Measurements from ENCODE around the gene RBM4.
"Not testable (repeated sequence)": the region's sequence is repeated elsewhere in the genome, so short reads cannot be mapped to it uniquely, and the experiment has no call there.

The RBM4 gene, protein sequence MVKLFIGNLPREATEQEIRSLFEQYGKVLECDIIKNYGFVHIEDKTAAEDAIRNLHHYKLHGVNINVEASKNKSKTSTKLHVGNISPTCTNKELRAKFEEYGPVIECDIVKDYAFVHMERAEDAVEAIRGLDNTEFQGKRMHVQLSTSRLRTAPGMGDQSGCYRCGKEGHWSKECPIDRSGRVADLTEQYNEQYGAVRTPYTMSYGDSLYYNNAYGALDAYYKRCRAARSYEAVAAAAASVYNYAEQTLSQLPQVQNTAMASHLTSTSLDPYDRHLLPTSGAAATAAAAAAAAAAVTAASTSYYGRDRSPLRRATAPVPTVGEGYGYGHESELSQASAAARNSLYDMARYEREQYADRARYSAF

DNA sequence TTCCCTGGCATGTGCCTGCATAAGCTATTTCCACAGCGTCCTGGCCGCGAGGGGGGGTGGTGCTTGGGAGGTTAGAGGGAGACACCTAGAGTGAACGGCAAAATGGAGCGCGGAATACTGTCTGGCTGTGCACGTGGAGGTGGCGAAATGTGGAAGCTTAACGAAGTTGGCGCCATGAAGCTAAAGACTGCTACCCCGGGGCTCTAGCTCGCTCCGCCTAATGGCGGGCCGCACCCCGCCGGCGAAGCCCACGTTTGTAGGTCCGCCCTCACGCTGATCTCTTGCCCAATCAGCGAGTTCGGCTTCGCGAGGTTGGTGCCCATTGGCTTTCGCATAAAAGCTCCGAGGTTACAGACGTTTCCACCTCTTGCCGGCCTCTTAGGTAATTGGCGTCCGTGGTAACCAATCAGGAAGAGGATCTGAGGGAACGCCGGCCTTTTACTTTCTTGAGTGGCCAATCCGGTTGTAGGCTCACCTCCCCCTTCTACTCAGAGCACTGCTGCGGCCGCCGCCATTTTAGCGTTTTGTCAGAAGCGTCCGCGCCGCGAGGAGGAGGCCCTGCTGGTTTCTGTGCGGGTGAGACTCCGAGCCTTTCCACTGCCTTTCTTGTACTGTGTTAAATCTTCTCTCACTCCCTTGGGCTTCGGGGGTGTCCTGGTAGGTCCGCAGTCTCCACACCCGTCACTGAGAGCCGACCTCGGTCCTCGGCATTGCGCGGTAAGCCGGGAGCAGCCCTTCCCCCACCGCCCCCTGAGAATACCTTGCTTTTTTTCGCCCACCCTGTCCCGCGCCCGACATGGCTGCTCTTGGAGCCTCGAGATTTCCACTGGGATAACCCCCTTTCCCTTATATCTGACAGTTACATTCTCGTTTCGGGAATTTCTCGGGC is at the start of gene RBM4:
RBM4 (plus strand) TSS at position 527 of the 889 bp plus-strand sequence. CDS start 1,009 bp downstream, outside the sequence.
- DNase-seq (ENCODE audit: low read depth), result peak; percentile 99

DNA sequence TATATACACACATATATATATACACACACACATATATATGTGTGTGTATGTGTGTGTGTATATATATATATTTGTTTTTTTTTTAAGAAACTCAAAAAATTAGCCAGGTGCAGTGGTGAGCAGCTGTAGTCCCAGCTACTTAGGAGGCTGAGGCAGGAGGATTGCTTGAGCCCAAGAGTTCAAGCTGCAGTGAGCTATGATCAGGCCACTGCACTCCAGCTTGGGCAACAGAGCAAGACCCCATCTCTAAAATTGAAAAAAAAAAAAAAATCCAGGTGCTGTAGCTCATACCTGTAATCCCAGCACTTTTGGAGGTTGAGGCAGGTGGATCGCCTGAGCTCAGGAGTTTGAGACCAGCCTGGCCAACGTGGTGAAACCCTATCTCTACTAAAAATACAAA is 49.2 kb upstream of the RBM4 start:
- DNase-seq (ENCODE audit: low read depth), result not testable (repeated sequence)

DNA sequence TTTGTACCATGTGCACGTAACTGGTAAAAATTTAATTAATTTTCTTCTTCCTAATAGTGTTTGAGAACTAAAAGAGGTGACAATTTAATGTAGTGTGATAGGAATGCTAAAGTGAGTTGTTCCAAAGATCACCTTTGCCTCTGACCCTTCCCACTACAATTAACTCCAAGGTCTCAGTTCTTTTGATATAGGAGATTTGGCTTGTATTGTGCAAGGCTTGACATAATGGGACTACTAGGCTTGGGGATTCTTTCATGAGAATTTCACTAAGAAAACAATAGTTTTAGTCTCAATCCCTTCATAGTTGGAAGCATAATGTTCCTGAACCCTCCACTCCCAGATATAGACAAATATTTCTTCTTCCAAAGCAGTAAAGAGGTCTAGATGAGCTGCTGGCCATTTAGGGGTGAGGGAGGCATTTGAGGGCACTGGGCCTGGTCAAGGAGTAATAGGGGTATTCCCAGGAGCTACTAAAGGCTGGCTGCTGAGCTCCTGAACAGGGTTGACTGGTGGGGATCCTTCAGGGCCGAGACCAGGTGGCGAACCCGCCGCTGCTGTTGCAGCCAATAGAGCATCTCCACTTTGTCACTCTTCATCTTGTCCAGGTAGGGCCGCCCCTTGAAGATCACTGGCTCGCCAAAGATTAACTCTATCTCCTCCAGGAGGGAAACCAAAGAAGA is 48.4 kb upstream of the RBM4 start:
- DNase-seq (ENCODE audit: low read depth), result no peak

DNA sequence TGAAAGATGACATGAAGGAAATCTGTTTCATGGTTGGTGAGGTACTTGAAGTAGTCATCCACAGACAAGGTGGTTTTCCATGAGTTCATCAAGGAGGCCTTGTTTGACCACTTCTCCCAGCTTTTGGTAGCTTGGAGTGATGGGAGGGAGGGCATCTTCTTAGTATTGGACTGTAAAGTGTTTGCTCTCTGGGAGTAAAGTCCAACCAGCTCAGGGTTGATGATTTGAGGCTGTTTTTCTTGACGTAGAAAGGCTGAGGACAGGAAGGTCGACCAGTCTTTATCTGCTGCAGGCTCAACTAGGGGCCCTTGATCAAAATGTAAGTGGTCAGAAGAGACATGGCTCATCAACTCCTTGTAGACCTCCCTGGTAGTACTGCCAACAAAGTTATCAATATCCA is 47.3 kb upstream of the RBM4 start:
- DNase-seq (ENCODE audit: low read depth), result no peak

DNA sequence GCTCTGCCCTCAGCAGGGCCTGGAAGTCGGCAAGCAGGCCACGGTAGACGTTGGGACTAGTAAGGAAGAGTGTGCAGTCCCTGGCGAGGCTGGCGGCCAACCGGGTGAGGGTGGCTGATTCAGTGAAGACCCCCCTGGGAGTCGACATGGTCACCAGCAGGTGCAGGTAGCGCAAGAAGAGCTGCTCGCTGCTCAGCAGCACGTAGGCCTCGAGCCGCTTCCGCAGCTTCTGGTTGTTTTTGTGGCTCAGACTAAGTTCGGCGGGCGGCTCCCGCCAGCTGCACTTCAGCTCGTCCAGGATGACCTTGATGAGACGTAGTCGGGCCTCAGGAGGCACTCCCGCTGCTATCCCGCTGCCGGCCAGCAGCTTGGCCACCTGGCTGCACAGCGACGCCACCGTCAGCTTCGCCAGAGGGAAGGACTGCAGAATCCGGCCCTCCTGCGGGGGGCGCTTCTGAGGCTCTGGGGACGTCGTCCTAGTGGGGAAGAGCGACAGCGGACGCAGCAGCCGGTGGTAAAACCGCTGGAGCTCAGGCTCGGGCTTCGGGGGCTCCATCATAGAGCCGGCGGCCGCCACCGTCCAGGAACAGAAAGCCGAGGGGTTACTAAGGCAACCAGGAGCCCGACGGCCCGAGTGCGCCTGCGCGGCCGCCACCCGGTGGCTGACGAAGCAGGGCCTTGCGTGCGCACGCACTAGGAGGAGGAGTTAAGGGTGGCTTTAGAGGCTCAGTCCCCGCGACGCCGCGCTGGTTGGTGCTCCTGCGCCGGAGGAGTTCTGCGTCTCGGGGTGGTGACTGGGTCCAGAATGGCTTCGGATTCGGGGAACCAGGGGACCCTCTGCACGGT is 45.8 kb upstream of the RBM4 start, which contains the start of the genes CCDC87 and CCS:
CCDC87 (minus strand) TSS at position 607 of the 846 bp plus-strand sequence; CDS start at position 559, 48 bp downstream.
CCS (plus strand) TSS at position 729 of the 846 bp plus-strand sequence; CDS start at position 806, 77 bp downstream.
- peak; percentile 57 for DNase-seq (ENCODE audit: low read depth)

DNA sequence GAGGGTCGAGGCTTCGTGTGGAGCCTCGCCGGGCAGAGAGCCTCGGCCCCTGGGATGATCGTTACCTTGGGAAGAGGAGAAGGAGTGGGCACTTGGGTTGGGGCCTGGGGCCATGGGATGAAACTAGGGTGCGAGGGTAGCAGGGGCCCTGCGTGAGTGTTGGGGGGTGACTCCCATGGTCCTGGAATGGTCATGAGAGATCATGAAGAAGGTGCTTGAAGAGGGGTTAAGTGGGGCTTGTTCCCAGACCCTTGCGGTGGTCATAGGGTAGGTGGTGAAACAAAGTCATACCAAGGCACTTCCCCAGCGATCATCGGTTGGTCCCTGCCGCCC is 45.2 kb upstream of the RBM4 start:
- no peak for DNase-seq (ENCODE audit: low read depth)

DNA sequence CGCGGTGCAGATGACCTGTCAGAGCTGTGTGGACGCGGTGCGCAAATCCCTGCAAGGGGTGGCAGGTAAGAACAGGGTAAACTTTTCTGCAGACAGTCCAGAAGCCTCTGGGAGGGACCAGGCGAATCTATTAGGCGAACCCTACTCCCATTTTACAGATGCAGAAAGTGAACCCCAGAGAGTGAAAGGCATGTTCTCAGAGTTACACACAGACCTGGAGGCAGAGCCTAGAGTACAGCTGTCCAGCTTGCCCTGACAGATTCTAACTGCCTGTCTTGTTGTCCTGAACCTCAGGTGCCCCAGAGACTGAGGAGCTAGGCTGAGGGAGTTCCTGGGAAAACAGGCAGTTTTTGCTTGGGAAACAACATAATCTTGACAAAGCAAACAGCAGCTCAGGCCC is 44.9 kb upstream of the RBM4 start:
- no peak for DNase-seq (ENCODE audit: low read depth)

DNA sequence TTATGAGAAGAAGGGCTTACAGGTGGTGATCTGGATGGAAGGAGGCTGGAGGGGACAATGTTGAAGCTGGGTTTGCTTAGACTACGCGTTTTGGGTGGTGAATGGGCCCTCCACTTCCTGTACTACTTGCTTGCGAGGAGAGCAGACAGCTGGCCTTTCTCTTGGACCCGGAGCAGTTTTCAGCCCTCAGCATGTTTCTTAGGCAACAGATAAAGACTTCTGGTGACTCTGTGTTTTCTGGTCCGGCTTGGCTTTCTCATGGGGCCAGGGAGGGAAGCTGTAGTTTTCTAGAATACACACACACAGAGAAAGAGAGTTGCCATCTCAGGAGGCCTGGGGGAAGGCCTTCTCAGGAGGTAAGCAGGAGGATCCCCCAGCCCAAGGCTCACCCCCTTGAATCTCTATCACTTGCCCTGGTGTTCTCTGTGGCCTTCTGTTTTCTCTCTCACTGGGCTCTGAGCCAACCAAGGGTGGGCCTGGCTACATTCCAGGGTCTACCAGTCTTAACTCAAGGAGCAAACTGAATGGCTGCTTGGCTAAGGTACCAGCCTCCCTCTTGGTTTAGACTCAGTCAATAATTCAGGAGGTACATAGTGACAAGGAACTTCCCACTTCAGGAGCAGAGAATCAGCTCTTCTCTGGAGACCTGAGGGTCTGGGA is 43.1 kb upstream of the RBM4 start:
- no peak for DNase-seq (ENCODE audit: low read depth)

DNA sequence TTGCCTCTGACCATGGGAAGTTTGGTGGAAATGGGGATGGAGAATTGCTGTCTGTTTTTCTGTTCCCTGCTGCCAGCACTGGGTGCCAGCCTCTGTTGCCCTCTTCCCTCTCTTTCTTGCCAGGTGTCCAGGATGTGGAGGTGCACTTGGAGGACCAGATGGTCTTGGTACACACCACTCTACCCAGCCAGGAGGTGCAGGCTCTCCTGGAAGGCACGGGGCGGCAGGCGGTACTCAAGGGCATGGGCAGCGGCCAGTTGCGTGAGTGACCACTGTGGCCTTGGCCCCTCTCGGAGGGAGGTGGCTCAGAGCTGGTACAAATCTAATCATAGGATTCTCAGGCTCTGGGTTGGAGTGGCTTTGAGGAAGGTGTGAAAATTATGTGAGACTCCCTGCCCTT is 39.5 kb upstream of the RBM4 start:
- no peak for DNase-seq (ENCODE audit: low read depth)

DNA sequence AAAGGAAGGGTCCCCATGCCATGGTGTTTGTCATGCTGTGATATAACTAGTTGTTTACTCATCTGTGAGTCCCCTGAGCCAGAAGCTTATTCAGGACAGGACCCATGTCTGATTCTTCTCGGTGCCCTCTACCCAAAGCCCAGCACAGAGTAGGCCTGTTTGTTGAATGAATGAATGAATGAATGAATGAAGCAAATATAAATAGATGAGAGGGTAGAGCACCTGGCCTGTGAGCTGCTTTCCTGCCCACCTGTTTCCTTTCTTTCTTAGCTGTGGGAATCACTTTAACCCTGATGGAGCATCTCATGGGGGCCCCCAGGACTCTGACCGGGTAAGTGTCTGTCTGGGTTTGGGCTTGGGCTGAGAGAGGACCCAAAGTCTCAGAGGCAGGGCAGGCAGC is 38.3 kb upstream of the RBM4 start:
- no peak for DNase-seq (ENCODE audit: low read depth)

DNA sequence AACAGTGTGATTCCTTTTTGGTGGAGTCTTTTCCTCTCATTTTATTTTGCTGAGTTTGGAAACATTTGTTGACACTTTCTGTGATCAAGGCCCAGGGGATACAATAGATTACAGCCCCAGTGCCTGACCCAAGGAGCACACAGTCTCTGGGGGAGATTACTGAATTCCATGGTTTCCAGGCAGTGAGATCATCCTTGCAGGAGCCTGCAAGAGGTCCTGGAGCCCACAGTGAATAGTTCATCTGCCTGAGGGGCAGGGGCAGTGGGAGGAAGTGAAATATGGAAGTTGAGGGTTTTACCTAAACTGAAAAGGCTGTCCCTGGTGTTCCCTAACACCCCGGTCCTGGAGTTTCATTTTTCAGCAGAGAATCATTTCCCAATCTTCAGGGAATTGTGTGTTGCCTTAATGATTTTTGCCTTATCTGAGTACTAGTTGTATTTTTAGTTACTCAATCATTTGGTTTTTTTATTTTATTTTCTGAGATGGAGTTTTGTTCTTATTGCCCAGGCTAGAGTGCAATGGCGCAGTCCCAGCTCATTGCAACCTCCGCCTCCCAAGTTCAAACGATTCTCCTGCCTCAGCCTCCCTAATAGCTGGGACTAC is 37.8 kb upstream of the RBM4 start:
- no peak for DNase-seq (ENCODE audit: low read depth)

DNA sequence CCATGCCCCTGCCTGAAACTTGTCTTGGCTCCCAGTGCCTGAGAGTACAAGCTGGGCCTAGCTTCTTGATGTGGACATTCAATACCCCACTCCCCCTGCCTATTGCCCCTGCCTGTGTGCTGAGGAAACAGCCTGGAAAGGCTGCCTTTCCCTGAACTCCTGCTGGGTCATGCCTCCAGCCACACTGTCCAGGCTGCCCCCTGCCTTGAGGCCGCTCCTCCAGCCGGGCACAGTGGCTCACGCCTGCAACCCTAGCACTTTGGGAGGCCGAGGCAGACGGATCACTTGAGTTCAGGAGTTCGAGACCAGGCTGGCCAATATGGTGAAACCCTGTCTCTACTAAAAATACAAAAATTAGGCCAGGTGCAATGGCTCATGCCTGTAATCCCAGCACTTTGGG is 35.4 kb upstream of the RBM4 start:
- no peak for DNase-seq (ENCODE audit: low read depth)

DNA sequence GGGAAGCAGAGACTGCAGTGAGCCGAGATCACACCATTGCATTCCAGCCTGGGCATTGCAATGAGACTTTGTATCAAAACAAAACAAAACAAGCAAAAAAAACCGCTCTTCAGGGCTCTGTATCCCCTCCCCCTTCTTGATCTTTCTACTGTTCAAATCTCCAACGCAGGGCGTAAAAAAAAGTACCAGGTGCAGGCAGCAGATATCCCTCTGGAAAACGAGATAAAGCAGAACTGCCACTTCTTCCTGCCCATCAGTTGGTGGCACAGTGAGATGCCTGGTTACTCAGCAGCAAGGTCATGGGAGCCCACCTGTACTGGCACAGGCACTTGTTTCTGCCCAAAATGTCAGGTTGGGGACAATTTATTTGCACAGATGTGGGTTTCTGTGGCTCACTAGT is 34.3 kb upstream of the RBM4 start:
- DNase-seq (ENCODE audit: low read depth), result no peak

DNA sequence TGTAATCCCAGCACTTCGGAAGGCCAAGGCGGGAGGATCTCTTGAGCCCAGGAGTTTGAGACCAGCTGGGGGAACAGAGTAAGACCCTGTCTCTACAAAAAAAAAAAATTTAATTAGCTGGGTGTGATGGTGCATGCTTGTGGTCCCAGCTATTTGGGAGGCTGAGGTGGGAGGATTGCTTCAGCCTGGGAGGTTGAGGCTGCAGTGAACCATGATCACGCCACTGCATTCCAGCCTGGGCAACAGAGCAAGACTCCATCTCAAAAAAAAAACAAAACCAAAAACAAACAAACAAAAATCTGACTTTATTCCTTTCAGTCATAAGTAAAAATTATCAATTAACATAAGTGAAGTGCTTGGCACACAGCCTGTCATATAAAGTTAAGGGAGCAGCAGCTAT is 31.9 kb upstream of the RBM4 start:
- not testable (repeated sequence) for DNase-seq (ENCODE audit: low read depth)

DNA sequence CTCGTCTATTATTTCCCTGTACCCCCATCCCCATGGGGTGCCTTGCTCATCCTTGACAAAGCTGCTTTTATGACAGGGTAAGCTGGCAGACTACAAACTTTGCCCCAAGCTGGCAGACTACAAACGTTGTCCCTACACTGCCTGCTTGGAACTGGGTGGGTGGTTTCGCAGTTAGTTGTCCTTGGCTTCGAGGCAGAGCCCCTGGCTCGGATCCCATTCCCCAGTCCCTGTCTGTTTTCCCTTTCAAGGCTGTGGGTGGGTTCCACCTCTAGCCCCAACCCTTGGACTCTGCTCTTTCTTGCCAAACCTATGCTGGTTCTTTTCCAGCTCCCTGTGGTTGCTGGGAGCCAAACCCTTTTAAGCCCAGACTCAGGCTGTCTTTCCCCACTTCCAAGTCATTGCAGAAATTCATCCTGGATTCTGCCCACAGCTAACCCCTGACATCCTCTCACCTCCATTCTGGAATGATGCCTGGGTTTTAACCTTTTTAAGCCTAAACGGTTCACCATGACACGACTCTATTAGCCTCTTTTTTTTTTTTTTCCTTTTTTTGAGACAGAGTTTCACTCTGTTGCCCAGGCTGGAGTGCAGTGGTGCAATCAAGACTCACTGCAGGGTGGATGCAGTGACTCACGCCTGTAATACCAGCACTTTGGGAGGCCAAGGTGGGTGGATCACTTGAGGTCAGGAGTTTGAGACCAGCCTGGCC is 31.2 kb upstream of the RBM4 start:
- DNase-seq (ENCODE audit: low read depth), result peak; percentile 65

DNA sequence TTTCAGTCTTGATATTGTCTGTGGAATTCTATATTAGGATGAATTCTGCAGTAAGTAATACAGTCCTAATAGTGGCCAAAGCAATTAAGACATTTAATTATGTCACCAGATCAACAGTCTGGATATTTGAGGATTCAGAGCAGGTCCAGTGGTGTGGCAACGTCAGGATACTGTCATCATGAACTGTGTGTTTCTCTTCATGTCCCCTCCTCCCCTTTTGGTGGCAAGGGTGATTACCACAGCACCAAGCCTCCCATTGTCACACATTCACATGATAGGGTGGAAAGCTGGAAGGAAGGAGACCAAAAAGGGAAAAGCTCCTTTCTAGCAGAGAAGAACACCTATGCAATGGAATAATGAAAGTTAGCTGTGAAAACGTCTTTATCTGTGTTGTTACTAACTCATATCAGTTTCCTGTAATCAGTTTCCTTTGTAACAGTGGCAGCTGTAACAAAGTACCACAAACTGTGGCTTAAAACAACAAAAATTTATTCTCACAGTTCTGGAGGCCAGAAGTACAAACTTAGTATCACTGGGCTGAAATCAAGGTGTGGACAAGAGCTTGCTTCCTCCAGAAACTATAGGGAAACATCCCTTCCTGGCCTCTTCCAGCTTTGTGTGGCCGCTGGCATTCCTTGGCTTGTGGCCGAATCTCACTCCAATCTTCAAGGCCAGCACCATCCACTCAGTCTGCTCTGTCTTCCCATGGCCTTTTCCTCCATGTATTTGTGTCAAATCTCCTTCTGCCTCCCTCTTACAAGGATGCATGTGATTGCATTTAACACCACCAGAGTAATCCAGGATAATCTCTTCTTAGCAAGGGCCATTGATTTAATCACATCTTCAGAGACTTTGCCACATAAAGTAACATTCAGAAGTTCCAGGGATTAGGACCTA is 28.5 kb upstream of the RBM4 start:
- no peak for DNase-seq (ENCODE audit: low read depth)

DNA sequence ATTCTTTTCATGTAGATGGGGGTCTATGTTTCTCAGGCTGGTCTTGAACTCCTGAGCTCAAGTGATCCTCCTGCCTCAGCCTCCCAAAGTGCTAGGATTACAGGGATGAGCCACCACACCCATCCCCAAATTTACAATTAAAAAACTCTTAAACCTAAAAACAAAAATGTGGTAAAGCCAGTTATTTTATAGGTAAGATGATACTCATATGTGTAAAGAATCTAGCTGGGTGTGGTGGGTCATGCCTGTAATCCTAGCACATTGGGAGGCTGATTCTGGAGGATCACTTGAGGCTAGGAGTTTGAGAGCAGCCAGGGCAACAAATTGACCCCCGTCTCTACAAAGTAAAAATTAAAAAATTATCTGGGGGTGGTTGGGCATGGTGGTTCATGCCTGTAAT is 26.0 kb upstream of the RBM4 start:
- no peak for DNase-seq (ENCODE audit: low read depth)

DNA sequence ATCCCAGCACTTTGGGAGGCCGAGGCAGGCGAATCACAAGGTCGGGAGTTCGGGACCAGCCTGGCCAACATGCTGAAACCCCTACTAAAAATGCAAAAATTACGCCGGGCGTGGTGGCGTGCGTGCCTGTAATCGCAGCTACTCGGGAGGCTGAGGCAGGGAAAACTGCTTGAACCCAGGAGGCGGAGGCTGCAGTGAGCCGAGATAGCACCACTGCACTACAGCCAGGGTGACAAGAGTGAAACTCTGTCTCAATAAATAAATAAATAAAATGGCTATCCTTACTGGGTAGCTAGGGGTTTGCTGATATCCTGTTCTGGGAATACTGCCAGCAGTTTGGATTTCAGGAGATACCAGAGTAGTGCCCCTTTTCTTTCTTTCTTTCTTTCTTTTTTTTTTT is 24.4 kb upstream of the RBM4 start:
- DNase-seq (ENCODE audit: low read depth), result no peak
